ENCODE data around the gene SIGLEC9.

The SIGLEC9 gene

DNA sequence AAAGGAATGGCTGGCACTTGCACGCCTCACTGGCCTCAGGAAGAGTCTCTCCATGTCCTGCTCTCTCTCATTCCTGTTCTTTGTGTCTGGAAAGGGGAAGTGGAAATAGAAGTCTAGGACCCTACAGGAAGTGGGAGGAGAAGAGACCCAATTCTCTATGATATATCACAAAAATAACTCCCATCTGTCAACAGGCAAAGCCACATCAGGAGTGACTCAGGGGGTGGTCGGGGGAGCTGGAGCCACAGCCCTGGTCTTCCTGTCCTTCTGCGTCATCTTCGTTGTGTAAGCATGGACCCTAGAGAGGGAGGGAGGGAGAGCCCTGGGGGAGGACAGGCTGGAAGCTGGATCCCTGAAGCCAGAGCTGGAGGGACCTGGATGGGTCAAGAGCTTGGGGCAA lies 3.0 kb downstream of the SIGLEC9 start:
- DNase-seq (ENCODE audit: low spot score): no peak

DNA sequence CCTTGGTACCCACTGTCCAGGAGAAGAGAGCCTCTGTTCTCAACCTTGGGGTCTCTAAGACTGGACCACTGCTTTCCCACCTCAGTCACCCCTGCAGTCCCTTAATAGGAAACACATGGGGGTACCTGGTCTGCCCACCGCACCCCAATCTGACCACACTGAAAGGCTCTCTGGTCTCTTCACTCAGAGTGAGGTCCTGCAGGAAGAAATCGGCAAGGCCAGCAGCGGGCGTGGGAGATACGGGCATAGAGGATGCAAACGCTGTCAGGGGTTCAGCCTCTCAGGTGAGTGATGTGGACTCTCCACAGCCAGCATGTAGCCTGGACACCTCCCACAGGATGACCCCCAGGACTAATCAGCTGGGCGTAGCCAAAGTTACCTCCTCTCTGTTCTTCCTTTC lies 3.5 kb downstream of the SIGLEC9 start:
- TF ChIP-seq, protein P1, sequence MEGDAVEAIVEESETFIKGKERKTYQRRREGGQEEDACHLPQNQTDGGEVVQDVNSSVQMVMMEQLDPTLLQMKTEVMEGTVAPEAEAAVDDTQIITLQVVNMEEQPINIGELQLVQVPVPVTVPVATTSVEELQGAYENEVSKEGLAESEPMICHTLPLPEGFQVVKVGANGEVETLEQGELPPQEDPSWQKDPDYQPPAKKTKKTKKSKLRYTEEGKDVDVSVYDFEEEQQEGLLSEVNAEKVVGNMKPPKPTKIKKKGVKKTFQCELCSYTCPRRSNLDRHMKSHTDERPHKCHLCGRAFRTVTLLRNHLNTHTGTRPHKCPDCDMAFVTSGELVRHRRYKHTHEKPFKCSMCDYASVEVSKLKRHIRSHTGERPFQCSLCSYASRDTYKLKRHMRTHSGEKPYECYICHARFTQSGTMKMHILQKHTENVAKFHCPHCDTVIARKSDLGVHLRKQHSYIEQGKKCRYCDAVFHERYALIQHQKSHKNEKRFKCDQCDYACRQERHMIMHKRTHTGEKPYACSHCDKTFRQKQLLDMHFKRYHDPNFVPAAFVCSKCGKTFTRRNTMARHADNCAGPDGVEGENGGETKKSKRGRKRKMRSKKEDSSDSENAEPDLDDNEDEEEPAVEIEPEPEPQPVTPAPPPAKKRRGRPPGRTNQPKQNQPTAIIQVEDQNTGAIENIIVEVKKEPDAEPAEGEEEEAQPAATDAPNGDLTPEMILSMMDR (IDR thresholded peaks at IDR 0.05): no peak
- no peak overlapping the region for H3K4me3 ChIP-seq
- no peak for DNase-seq (ENCODE audit: low spot score)
- H3K27ac ChIP-seq: peak overlapping the region in 1 of 2 donors; percentile 65

More for the DNA sequence above, 3.0 kb downstream of the SIGLEC9 start:
- H3K4me3 ChIP-seq: no peak overlapping the region
- H3K27ac ChIP-seq: peak overlapping the region in 1 of 2 donors; percentile 65
- TF ChIP-seq, protein P1 (IDR thresholded peaks at IDR 0.05): no peak

DNA sequence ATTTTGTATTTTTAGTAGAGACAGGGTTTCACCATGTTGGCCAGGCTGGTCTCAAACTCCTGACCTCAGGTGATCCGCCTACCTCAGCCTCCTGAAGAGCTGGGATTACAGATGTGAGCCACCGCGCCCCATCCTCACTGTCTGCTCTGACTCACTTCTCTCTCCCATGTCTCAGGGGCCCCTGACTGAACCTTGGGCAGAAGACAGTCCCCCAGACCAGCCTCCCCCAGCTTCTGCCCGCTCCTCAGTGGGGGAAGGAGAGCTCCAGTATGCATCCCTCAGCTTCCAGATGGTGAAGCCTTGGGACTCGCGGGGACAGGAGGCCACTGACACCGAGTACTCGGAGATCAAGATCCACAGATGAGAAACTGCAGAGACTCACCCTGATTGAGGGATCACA lies 5.0 kb downstream of the SIGLEC9 start:
- TF ChIP-seq, protein P1 (IDR thresholded peaks at IDR 0.05): no peak
- no peak overlapping the region for H3K4me3 ChIP-seq
- no peak for DNase-seq (ENCODE audit: low spot score)
- H3K27ac ChIP-seq: no peak overlapping the region

DNA sequence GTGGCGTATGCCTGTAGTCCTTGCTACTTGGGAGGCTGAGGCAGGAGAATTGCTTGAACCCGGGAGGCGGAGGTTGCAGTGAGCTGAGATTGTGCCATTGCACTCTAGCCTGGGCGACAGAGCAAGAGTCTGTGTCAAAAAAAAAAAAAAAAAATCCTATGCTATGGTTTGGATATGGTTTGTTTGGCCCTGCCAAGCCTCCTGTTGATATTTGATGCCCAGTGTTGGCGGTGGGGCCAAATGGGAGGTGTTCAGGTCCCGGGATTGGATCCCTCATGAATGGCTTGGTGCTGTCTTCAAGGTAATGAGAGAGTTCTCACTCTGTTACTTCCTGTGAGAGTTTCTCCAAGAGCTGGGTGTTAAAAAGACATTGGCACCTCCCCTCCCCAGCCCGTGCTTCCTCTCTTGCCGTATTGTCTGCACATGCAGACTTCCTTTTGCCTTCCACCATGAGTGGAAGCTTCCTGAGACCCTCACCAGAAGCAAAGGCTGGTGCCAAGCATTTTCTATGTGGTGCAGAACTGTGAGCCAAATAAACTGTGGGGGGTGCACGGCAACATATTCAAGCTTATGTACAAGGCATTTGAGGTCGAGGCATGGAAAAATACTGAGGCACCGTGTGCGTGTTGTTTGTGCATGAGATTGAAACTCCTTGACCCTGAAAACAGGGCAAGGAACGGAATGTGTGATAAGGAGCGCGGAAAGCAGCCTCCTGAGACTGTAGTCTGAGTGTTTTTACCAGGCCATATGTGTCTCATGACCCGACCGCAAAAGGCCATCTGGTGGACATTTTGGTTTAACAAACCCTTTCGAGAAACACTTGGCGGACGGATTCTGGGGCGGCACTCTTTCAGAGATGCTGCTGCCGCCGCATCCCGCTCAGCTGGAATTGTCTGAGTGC lies 7.3 kb downstream of the SIGLEC9 start:
- Histone ChIP-seq H3K4me3 (no peak overlapping the region), H3K27ac (peak overlapping the region in 1 of 2 donors; percentile 58)
- no peak for DNase-seq (ENCODE audit: low spot score)
- TF ChIP-seq, protein P1 (IDR thresholded peaks at IDR 0.05): no peak

DNA sequence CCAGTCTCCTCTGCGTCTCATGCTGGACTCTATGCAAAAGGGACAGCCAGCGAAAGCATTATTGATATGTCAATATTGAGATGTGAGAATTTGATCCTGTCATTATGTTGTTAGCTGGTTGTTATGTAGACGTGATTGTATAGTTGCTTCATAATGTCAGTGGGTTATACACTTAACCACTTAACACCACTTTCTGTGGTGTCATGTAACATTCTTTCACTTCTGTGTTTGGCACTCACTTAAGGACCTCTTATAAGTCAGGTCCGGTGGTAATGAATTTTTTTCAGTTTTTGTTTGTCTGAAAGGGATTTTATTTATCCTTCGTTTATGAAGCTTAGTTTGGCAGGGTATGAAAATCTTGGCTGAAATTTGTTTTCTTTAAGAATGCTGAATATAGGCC lies 10.3 kb downstream of the SIGLEC9 start:
- no peak overlapping the region for H3K27ac ChIP-seq
- TF ChIP-seq, protein P1 (IDR thresholded peaks at IDR 0.05): no peak

DNA sequence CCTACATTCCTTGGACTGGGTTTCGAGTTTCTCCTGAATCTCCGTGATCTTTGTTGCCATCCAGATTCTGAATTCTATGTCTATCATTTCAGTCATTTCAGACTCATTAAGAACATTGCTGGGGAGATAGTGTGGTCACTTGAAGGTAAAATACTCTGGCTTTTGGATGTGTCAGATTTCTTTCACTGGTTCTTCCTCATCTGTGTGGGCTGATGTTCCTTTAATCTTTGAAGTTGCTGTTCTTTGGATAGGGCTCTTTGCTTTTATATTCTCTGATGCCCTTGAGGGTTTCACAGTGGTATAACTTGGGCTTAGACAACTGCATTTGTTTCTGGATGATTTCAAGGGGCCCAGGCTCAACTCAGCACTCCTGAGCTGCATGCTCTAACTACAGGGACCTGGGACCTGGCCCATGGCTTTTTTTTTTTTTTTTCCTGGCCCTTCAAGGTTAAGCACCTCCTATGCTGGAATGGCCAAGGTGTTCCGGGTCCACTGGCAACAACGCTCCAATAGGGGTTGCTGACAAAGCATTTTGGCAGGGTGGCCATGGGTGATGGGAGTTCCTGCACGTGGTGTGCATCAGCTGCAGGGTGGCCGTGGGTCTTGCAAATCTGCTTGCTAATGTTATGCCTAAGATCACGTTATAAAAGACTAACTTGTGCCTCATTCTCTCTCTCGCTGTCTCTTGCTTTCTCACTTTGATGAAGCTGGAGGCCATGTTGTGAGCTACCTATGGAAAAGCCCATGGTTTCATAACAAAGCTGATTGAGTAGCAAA lies 11.5 kb downstream of the SIGLEC9 start:
- DNase-seq (ENCODE audit: low spot score): peak; percentile 52
- TF ChIP-seq, protein P1 (IDR thresholded peaks at IDR 0.05): no peak
- H3K4me3 ChIP-seq: no peak overlapping the region
- H3K27ac ChIP-seq: peak overlapping the region in 1 of 2 donors; percentile 71

More for the DNA sequence above, 10.3 kb downstream of the SIGLEC9 start:
- no peak for DNase-seq (ENCODE audit: low spot score)
- no peak overlapping the region for H3K4me3 ChIP-seq

Measured in coronary artery (tissue), 2 donors.